ENCODE results near the gene FMN1.

FMN1 gene

GRCh38 chr15:33204926-33205325, 10.4 kb upstream of the FMN1 start:
- TF ChIP-seq CTCF (IDR thresholded peaks at IDR 0.05; ENCODE audit: low read depth, low read length, missing control alignments), result no peak
- no peaks in the 10 kb centered on the region for H3K36me3 ChIP-seq (replicated peaks)
- in situ Hi-C loops (cut with HindIII; ENCODE audit: low pct_ligation_motif_present, low sequenced_read_pairs), result no loop called here
- no peaks in the 10 kb centered on the region for H3K27me3 ChIP-seq (replicated peaks)
- no peak overlapping the region for H3K27ac ChIP-seq
- no peak for DNase-seq
- no peak overlapping the region for H3K4me3 ChIP-seq (ENCODE audit: low read depth, low read length)

- in situ Hi-C loops (cut with HindIII; ENCODE audit: low pct_ligation_motif_present, low sequenced_read_pairs), result no loop called here
- Histone ChIP-seq H3K36me3 (replicated peaks) (no peaks in the 10 kb centered on the region), H3K27me3 (replicated peaks) (no peaks in the 10 kb centered on the region), H3K4me3 (ENCODE audit: low read depth, low read length) (no peak overlapping the region), H3K27ac (no peak overlapping the region)
- DNase-seq, result no peak
- TF ChIP-seq CTCF (IDR thresholded peaks at IDR 0.05; ENCODE audit: low read depth, low read length, missing control alignments), result no peak
These were observed 9.6 kb upstream of the FMN1 start for GRCh38 chr15:33204087-33204486.

- H3K4me3 ChIP-seq (ENCODE audit: low read depth, low read length), result peak overlapping the region; percentile 15
- H3K27ac ChIP-seq, result no peak overlapping the region
These were observed 7.1 kb upstream of the FMN1 start for GRCh38 chr15:33201491-33202231.

GRCh38 chr15:33200903-33201302, 6.4 kb upstream of the FMN1 start:
- no peaks in the 10 kb centered on the region for H3K27me3 ChIP-seq (replicated peaks)
- no peak for DNase-seq
- H3K36me3 ChIP-seq (replicated peaks), result no peaks in the 10 kb centered on the region
- H3K4me3 ChIP-seq (ENCODE audit: low read depth, low read length), result no peak overlapping the region
- no peak overlapping the region for H3K27ac ChIP-seq
- no peak for TF ChIP-seq CTCF (IDR thresholded peaks at IDR 0.05; ENCODE audit: low read depth, low read length, missing control alignments)
- in situ Hi-C loops (cut with HindIII; ENCODE audit: low pct_ligation_motif_present, low sequenced_read_pairs), result no loop called here

More at GRCh38 chr15:33201491-33202231, 7.1 kb upstream of the FMN1 start:
- in situ Hi-C loops (cut with HindIII; ENCODE audit: low pct_ligation_motif_present, low sequenced_read_pairs), result no loop called here
- Histone ChIP-seq H3K36me3 (replicated peaks) (no peaks in the 10 kb centered on the region), H3K27me3 (replicated peaks) (no peaks in the 10 kb centered on the region)
- peak; percentile 47 for DNase-seq
- TF ChIP-seq CTCF (IDR thresholded peaks at IDR 0.05; ENCODE audit: low read depth, low read length, missing control alignments), result peak; percentile 47

- H3K27ac ChIP-seq, result no peak overlapping the region
- H3K27me3 ChIP-seq (replicated peaks), result no peaks in the 10 kb centered on the region
- H3K36me3 ChIP-seq (replicated peaks), result no peaks in the 10 kb centered on the region
- no peak for DNase-seq
- in situ Hi-C loops (cut with HindIII; ENCODE audit: low pct_ligation_motif_present, low sequenced_read_pairs), result no loop called here
- H3K4me3 ChIP-seq (ENCODE audit: low read depth, low read length), result no peak overlapping the region
- no peak for TF ChIP-seq CTCF (IDR thresholded peaks at IDR 0.05; ENCODE audit: low read depth, low read length, missing control alignments)
These were observed 5.9 kb upstream of the FMN1 start for GRCh38 chr15:33200444-33200843.

- no peak for TF ChIP-seq CTCF (IDR thresholded peaks at IDR 0.05; ENCODE audit: low read depth, low read length, missing control alignments)
- Histone ChIP-seq H3K36me3 (replicated peaks) (no peaks in the 10 kb centered on the region), H3K27me3 (replicated peaks) (no peaks in the 10 kb centered on the region), H3K4me3 (ENCODE audit: low read depth, low read length) (no peak overlapping the region), H3K27ac (no peak overlapping the region)
- no peak for DNase-seq
- in situ Hi-C loops (cut with HindIII; ENCODE audit: low pct_ligation_motif_present, low sequenced_read_pairs), result no loop called here
These were observed 4.0 kb upstream of the FMN1 start for GRCh38 chr15:33198541-33198940.

Data from brain microvascular endothelial cell (primary cell).